Right atrium auricular region (tissue), 2 donors: ENCODE data around the gene ACACB. TPM values are rescaled to one million over a fixed set of nuclear protein-coding genes. Genes with fewer than 3 reads are reported as not detected.
A peak's percentile ranks its signal among the peaks of the same experiment; 100 is the strongest.

Experiments used
- DNase-seq: peaks from one replicate; pipeline ENCODE4 v3.0.0-alpha.2; 2019; ENCODE audit warnings: low spot score
- H3K27ac ChIP-seq, 2 donors: fragments of 200-600 bp; sonication (generic); 1 replicate in 1 of 2; 2 replicates in 1 of 2; pipeline ENCODE4 v1.5.1; 2016 to 2019
- H3K27me3 ChIP-seq, 2 donors: fragments of 200-600 bp; sonication (generic); one replicate each; pipeline versions ENCODE4 v1.5.1 to v1.6.0; 2017 to 2019
- H3K36me3 ChIP-seq: fragments of 200-600 bp; sonication (generic); one replicate; pipeline ENCODE4 v1.5.1; 2016
- H3K4me1 ChIP-seq, 2 donors: fragments of 200-600 bp; sonication (generic); one replicate each; pipeline versions ENCODE4 v1.5.1 to v1.6.0; 2017 to 2019
- H3K4me3 ChIP-seq, 2 donors: fragments of 200-600 bp; sonication (generic); 1 replicate in 1 of 2; 2 replicates in 1 of 2; pipeline ENCODE4 v1.5.1; 2017 to 2019; ENCODE audit warnings: mild to moderate bottlenecking in 1 of 2, moderate library complexity in 1 of 2
- H3K9me3 ChIP-seq, 2 donors: fragments of 200-600 bp; sonication (generic); one replicate each; pipeline ENCODE4 v1.5.1; 2019
- CTCF ChIP-seq, 2 donors: fragments of 200-600 bp; sonication (generic); IDR thresholded peaks; one replicate each; pipeline ENCODE4 v1.5.1; 2019; ENCODE audit warnings: antibody characterized with exemption in 2 of 2
- total RNA-seq, 2 donors: library from RNA; depleted of rRNA; stranded (reverse); fragments of >200 nt; gene quantifications; one replicate each; pipeline ENCODE4 v1.1.0, GENCODE V29; 2016

ACACB gene
- total RNA-seq, 2 donors from 2014 or later: 76.8 to 104 TPM

- no peaks in the 10 kb centered on the region for H3K9me3 ChIP-seq
- peak; percentile 94 for DNase-seq
- peaks cover 0 to 24% of the 10 kb centered on the region in 2 donors for H3K4me1 ChIP-seq
- H3K27ac ChIP-seq: peak within 1 kb of the TSS; percentile 49 to 75
- H3K27me3 ChIP-seq: no peaks in the 10 kb centered on the region
- TF ChIP-seq CTCF (IDR thresholded peaks at IDR 0.05): peak; percentile 93 to 99
- H3K4me3 ChIP-seq: peak within 1 kb of the TSS; percentile 47 to 50
- peaks cover 10% of the 10 kb centered on the region for H3K36me3 ChIP-seq
Measured at GRCh38 chr12:109093022-109093918, 23.1 kb upstream of the ACACB start, which contains the start of gene ALKBH2. Gene ALKBH2 (minus strand): TSS chr12:109093472. CDS start chr12:109092786, 686 bp downstream.

- no peak for TF ChIP-seq CTCF (IDR thresholded peaks at IDR 0.05)
- Histone ChIP-seq H3K27me3 (no peaks in the 10 kb centered on the region), H3K4me3 (peak overlapping the region in 1 of 2 donors; percentile 77), H3K36me3 (no peaks in the 10 kb centered on the region), H3K27ac (no peak overlapping the region), H3K9me3 (no peaks in the 10 kb centered on the region), H3K4me1 (peaks cover 0 to 32% of the 10 kb centered on the region in 2 donors)
- DNase-seq: no peak
Measured at GRCh38 chr12:109097140-109097434, 19.3 kb upstream of the ACACB start.

- H3K9me3 ChIP-seq: no peaks in the 10 kb centered on the region
- H3K36me3 ChIP-seq: peaks cover under 1% of the 10 kb centered on the region
- peak within 1 kb of the TSS; percentile 55 to 77 for H3K4me3 ChIP-seq
- H3K27ac ChIP-seq: peak within 1 kb of the TSS; percentile 80 to 84
- TF ChIP-seq CTCF (IDR thresholded peaks at IDR 0.05): no peak
- peak; percentile 99 for DNase-seq
- no peaks in the 10 kb centered on the region for H3K27me3 ChIP-seq
- peaks cover 0 to 26% of the 10 kb centered on the region in 2 donors for H3K4me1 ChIP-seq
Measured at GRCh38 chr12:109097435-109098182, 18.8 kb upstream of the ACACB start, which contains the start of gene UNG. Gene UNG (plus strand): TSS chr12:109097597. CDS start chr12:109097680, 83 bp downstream.

- H3K27ac ChIP-seq: peak overlapping the region; percentile 80 to 84
- TF ChIP-seq CTCF (IDR thresholded peaks at IDR 0.05): no peak
- no peaks in the 10 kb centered on the region for H3K9me3 ChIP-seq
- H3K36me3 ChIP-seq: peaks cover 6% of the 10 kb centered on the region
- DNase-seq: no peak
- peaks cover 0 to 22% of the 10 kb centered on the region in 2 donors for H3K4me1 ChIP-seq
- no peaks in the 10 kb centered on the region for H3K27me3 ChIP-seq
- peak overlapping the region; percentile 55 to 77 for H3K4me3 ChIP-seq
Measured at GRCh38 chr12:109098183-109098604, 18.2 kb upstream of the ACACB start.

- Histone ChIP-seq H3K27me3 (no peaks in the 10 kb centered on the region), H3K36me3 (peaks cover 11% of the 10 kb centered on the region), H3K27ac (peak overlapping the region; percentile 80 to 84), H3K4me1 (peaks cover 0 to 20% of the 10 kb centered on the region in 2 donors), H3K9me3 (no peaks in the 10 kb centered on the region), H3K4me3 (peak overlapping the region; percentile 55 to 77)
- no peak for TF ChIP-seq CTCF (IDR thresholded peaks at IDR 0.05)
- no peak for DNase-seq
Measured at GRCh38 chr12:109098651-109099050, 17.7 kb upstream of the ACACB start.
